Activated CD8-positive, alpha-beta T cell treated with anti-CD3 and anti-CD28 coated beads, Interleukin-2, amount 10 ng/mL, durations not matched to agents 7 days and 5 days (primary cell): ENCODE results near the gene CD37. TPM values are rescaled to one million over a fixed set of nuclear protein-coding genes. Genes with fewer than 3 reads are reported as not detected.
A peak's percentile ranks its signal among the peaks of the same experiment; 100 is the strongest.
"Not testable (repeated sequence)": the region's sequence is repeated elsewhere in the genome, so short reads cannot be mapped to it uniquely, and the experiment has no call there.

ENCODE experiments used
- ATAC-seq: fragments of 150-1000 bp; cut with Tn5 transposase; one replicate; pipeline ENCODE4 v1.10.0; 2021; ENCODE audit warnings: moderate library complexity
- CTCF ChIA-PET: fragments of 350-600 bp; sonication (Branson Sonifier 250); formaldehyde crosslinking; loops from one replicate; lab custom pipeline; 2021; ENCODE audit warnings: antibody characterized with exemption; lab: Charles Lee
- POLR2A ChIA-PET: fragments of 350-600 bp; sonication (Branson Sonifier 250); formaldehyde crosslinking; loops from one replicate; lab custom pipeline; 2021; ENCODE audit warnings: antibody characterized with exemption; lab: Charles Lee
- DNase-seq: peaks from one replicate; pipeline ENCODE4 v3.0.0-alpha.2; 2020
- H3K27ac Mint-ChIP-seq: one replicate; pipeline ENCODE4 v1.8.0; 2021; ENCODE audit warnings: mild to moderate bottlenecking, mixed read lengths
- H3K27me3 Mint-ChIP-seq: one replicate; pipeline ENCODE4 v1.8.0; 2021; ENCODE audit warnings: low read depth, mixed read lengths
- H3K36me3 Mint-ChIP-seq: one replicate; pipeline ENCODE4 v1.8.0; 2021; ENCODE audit warnings: low read depth, mixed read lengths
- H3K4me1 Mint-ChIP-seq: one replicate; pipeline ENCODE4 v1.8.0; 2021; ENCODE audit warnings: low read depth, mixed read lengths
- H3K4me3 Mint-ChIP-seq: one replicate; pipeline ENCODE4 v1.8.0; 2021; ENCODE audit warnings: mild to moderate bottlenecking, mixed read lengths
- H3K9me3 Mint-ChIP-seq: one replicate; pipeline ENCODE4 v1.8.0; 2022; ENCODE audit warnings: mixed read lengths; ENCODE audit not compliant: insufficient read depth
- total RNA-seq, 2 experiments: library from RNA; stranded (reverse); gene quantifications; one replicate each; pipeline ENCODE4 v1.2.3, GENCODE V29; 2021

CD37 gene
- total RNA-seq, 2 experiments from 2014 or later: 162 to 176 TPM

DNA sequence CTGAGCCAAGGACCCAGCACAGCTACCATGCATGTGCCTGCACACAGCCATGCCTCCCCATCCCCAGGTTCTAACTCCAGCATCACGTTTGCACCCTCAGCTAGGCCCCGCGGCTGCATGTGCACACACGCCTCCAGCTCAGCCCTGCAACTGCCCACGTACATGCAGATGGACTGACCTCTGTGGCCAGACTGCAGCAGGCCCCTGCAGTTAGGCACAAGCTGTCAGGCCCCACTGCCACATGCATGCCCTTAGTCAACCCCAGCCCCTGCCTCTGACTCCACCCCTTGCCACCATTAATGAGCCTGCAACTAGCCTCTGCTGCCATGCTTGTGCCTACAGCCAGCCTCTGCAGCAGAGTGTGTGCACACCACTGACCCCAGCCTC lies 33.3 kb upstream of the CD37 start:
- POLR2A ChIA-PET: interaction anchor here (0.5 kb wide), 1 partner anchor 341 kb away, joined by 3 read pairs; no protein-coding TSS in a partner anchor
- Mint-ChIP-seq H3K27me3 (no peaks in the 10 kb centered on the region), H3K9me3 (no peaks in the 10 kb centered on the region), H3K4me1 (peaks cover 1% of the 10 kb centered on the region), H3K27ac (no peak overlapping the region), H3K36me3 (no peaks in the 10 kb centered on the region), H3K4me3 (no peak overlapping the region)
- CTCF ChIA-PET: interaction anchor here (0.5 to 3.0 kb wide), 19 partner anchors 11 to 465 kb away, joined by 3 to 19 read pairs (median 5); partner anchors contain the start of genes AP2A1 and CD37
- no peak for DNase-seq
- no peak for ATAC-seq

- H3K4me1 Mint-ChIP-seq, H3K27ac Mint-ChIP-seq, H3K27me3 Mint-ChIP-seq, ATAC-seq, H3K36me3 Mint-ChIP-seq, H3K9me3 Mint-ChIP-seq, H3K4me3 Mint-ChIP-seq, POLR2A ChIA-PET: not testable (repeated sequence)
- CTCF ChIA-PET: interaction anchor here (0.7 kb wide), 1 partner anchor 133 kb away, joined by 3 read pairs; no protein-coding TSS in a partner anchor
- DNase-seq: peak; percentile 8
Measured at GRCh38 chr19:49306734-49307133, 28.5 kb upstream of the CD37 start.

DNA sequence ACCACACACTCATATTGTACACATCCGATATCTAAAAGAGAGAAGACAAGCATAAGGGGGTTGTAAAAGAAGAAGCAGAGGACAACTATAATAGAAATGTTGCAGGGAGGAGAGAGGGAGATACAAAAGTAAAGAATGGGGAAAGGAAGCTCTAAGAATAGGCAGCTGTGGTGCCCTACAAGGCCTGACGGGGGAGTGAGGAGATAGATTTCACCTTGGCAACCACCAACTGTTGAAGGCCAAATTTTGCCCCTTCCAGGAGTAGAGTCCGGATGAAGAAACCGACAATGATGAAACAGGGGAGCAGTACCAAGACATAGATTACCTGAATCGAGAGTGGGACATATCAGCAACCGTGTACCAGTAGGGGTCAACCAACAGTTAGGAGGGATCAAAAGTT lies 26.1 kb upstream of the CD37 start:
- no peak for DNase-seq
- ChIA-PET CTCF (no interaction called here), POLR2A (no interaction called here)
- Mint-ChIP-seq H3K4me3 (no peak overlapping the region), H3K9me3 (no peaks in the 10 kb centered on the region), H3K27ac (peak overlapping the region; percentile 5), H3K36me3 (peaks cover 9% of the 10 kb centered on the region), H3K4me1 (no peaks in the 10 kb centered on the region), H3K27me3 (no peaks in the 10 kb centered on the region)
- no peak for ATAC-seq

GRCh38 chr19:49315111-49315510 lies 20.1 kb upstream of the CD37 start:
- ChIA-PET POLR2A (no interaction called here), CTCF (interaction anchor here (1.7 kb wide), 1 partner anchor 11 kb away, joined by 3 read pairs; no protein-coding TSS in a partner anchor)
- DNase-seq: no peak
- peaks cover 9% of the 10 kb centered on the region for H3K9me3 Mint-ChIP-seq
- no peaks in the 10 kb centered on the region for H3K27me3 Mint-ChIP-seq
- H3K4me1 Mint-ChIP-seq: peaks cover 6% of the 10 kb centered on the region
- no peak overlapping the region for H3K4me3 Mint-ChIP-seq
- ATAC-seq: no peak
- no peak overlapping the region for H3K27ac Mint-ChIP-seq
- H3K36me3 Mint-ChIP-seq: peaks cover 29% of the 10 kb centered on the region

DNA sequence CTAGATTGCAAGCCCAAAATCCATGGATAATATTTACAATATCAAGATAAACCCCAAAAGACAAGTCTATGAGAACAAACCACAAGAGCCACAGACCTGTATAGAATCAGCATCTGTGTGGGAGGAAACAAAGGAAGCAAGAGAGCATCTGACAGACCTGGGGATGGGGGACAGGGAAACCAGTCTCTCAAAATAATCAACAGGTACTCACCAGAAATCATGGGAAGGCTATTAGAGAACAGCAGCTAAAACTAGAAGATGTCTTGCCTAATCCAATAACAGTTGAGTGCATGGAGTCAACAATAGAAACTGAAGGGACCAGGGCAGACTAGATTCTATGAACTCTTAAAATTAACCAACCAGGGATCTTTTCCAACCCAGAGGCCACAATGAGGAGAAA lies 18.9 kb upstream of the CD37 start:
- peaks cover 29% of the 10 kb centered on the region for H3K36me3 Mint-ChIP-seq
- ChIA-PET POLR2A (interaction anchor here (0.7 kb wide), 1 partner anchor 216 kb away, joined by 3 read pairs; no protein-coding TSS in a partner anchor), CTCF (interaction anchor here (1.7 kb wide), 1 partner anchor 10 kb away, joined by 3 read pairs; no protein-coding TSS in a partner anchor)
- H3K27ac Mint-ChIP-seq: no peak overlapping the region
- no peaks in the 10 kb centered on the region for H3K27me3 Mint-ChIP-seq
- peaks cover 9% of the 10 kb centered on the region for H3K9me3 Mint-ChIP-seq
- ATAC-seq (no peak), DNase-seq (no peak)
- peaks cover 6% of the 10 kb centered on the region for H3K4me1 Mint-ChIP-seq
- H3K4me3 Mint-ChIP-seq: no peak overlapping the region

- no peak for ATAC-seq
- peaks cover 9% of the 10 kb centered on the region for H3K9me3 Mint-ChIP-seq
- POLR2A ChIA-PET: interaction anchor here (1.5 kb wide), 1 partner anchor 17 kb away, joined by 3 read pairs; the partner anchor contains the start of gene CD37
- no peak for DNase-seq
- no peak overlapping the region for H3K27ac Mint-ChIP-seq
- H3K27me3 Mint-ChIP-seq: no peaks in the 10 kb centered on the region
- no peak overlapping the region for H3K4me3 Mint-ChIP-seq
- H3K36me3 Mint-ChIP-seq: peaks cover 34% of the 10 kb centered on the region
- H3K4me1 Mint-ChIP-seq: peaks cover 6% of the 10 kb centered on the region
- CTCF ChIA-PET: interaction anchor here (0.7 to 1.9 kb wide), 4 partner anchors 10 to 119 kb away, joined by 3 to 7 read pairs (median 4); no protein-coding TSS in a partner anchor
Measured at GRCh38 chr19:49318296-49318695, 16.9 kb upstream of the CD37 start.

DNA sequence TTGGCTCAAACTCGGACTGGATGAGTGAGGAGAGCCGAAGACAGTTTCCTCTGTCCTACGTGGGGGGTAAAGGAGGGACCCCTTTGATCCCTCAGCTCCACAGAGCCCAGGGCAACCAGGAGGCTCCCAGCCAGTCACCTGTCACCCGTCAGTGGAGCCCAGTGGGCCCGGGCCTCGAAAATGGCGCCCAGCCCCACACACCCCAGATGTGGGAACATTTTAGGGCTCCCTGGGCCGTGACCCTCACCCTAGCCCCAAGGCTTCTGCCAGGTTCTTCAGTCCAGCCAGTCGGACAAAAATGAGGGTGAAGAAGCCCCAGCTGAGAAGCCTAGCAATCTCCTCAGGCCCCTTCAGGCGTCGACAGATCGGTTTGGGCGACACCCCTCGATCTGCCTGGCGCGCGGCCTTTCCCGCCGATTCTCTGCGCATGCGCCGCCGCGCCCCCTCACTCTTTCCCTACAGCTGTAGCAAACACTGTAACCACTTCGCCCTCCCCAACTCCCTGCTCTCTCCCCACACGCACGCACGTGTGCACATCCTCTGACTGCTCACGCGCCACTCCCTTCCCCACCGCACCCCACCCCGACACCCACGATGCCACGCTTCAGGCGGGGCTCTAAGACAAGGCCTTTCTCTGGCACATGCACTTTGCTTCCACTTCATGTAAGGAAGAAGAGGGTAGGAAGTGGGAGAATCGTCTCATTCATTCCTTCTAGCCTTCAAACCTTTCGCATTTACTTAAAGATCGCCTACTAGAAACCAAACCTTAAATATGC lies 10.2 kb upstream of the CD37 start, which contains the start of gene SLC6A16:
SLC6A16 (minus strand) TSS at position 391 of the 776 bp plus-strand sequence. CDS start 13,844 bp downstream, outside the sequence.
- ChIA-PET CTCF (interaction anchor here (0.6 to 1.3 kb wide), 3 partner anchors 57 to 100 kb away, joined by 3 to 4 read pairs (median 3); no protein-coding TSS in a partner anchor), POLR2A (interaction anchor here (1.2 kb wide), 1 partner anchor 10 kb away, joined by 3 read pairs; the partner anchor contains the start of gene CD37)
- no peak within 1 kb of the TSS for H3K27ac Mint-ChIP-seq
- no peak within 1 kb of the TSS for H3K4me3 Mint-ChIP-seq
- H3K4me1 Mint-ChIP-seq: peaks cover 26% of the 10 kb centered on the region
- ATAC-seq (no peak), DNase-seq (no peak)
- H3K9me3 Mint-ChIP-seq: no peaks in the 10 kb centered on the region
- H3K27me3 Mint-ChIP-seq: no peaks in the 10 kb centered on the region
- peaks cover 40% of the 10 kb centered on the region for H3K36me3 Mint-ChIP-seq

- peaks cover 31% of the 10 kb centered on the region for H3K4me1 Mint-ChIP-seq
- ATAC-seq, POLR2A ChIA-PET, H3K4me3 Mint-ChIP-seq, H3K9me3 Mint-ChIP-seq, DNase-seq, H3K27me3 Mint-ChIP-seq, H3K27ac Mint-ChIP-seq: not testable (repeated sequence)
- CTCF ChIA-PET: interaction anchor here (0.7 to 2.9 kb wide), 5 partner anchors 10 to 100 kb away, joined by 3 to 19 read pairs (median 4); no protein-coding TSS in a partner anchor
- peaks cover 42% of the 10 kb centered on the region for H3K36me3 Mint-ChIP-seq
Measured at GRCh38 chr19:49325756-49326155, 9.4 kb upstream of the CD37 start.

DNA sequence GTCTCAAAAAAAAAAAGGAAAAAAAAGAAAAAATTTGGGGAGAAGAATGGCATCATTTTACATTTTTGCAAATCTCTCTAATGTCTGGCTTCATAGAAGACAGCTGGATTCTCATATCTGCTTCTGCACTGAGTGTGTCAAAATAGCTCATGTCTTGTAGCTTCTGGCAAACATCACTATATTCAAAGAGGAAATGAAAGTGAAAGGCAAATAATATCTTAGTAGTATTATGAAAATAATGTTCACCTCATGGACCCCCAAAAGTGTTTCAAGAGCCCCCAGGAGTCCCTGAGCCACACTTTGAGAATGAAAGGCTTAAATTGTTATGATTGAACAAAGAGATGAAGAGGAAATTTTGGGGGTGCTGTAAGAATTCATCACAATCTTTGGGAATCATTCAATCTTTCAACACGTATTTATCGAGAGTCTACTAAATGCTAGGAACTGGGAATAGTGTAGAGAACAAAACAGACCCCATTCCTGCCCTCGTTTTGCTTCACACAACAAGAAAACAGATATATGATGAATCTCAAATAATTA lies 9.0 kb upstream of the CD37 start:
- POLR2A ChIA-PET: no interaction called here
- Mint-ChIP-seq H3K27me3 (no peaks in the 10 kb centered on the region), H3K36me3 (peaks cover 41% of the 10 kb centered on the region), H3K4me1 (peaks cover 35% of the 10 kb centered on the region), H3K4me3 (no peak overlapping the region), H3K9me3 (no peaks in the 10 kb centered on the region), H3K27ac (no peak overlapping the region)
- CTCF ChIA-PET: interaction anchor here (0.7 to 2.9 kb wide), 5 partner anchors 11 to 101 kb away, joined by 3 to 19 read pairs (median 4); no protein-coding TSS in a partner anchor
- DNase-seq (no peak), ATAC-seq (no peak)

- DNase-seq (peak; percentile 64), ATAC-seq (peak; percentile 37)
- ChIA-PET CTCF (interaction anchor here (0.6 to 2.9 kb wide), 14 partner anchors 10 to 334 kb away, joined by 3 to 19 read pairs (median 3); partner anchors contain the start of gene RUVBL2), POLR2A (interaction anchor here (0.7 kb wide), 1 partner anchor 125 kb away, joined by 3 read pairs; the partner anchor contains the start of gene ALDH16A1)
- H3K36me3 Mint-ChIP-seq: peaks cover 45% of the 10 kb centered on the region
- H3K27me3 Mint-ChIP-seq: no peaks in the 10 kb centered on the region
- H3K4me1 Mint-ChIP-seq: peaks cover 52% of the 10 kb centered on the region
- no peaks in the 10 kb centered on the region for H3K9me3 Mint-ChIP-seq
- H3K27ac Mint-ChIP-seq: no peak overlapping the region
- no peak overlapping the region for H3K4me3 Mint-ChIP-seq
Measured at GRCh38 chr19:49327878-49328544, 7.2 kb upstream of the CD37 start.

DNA sequence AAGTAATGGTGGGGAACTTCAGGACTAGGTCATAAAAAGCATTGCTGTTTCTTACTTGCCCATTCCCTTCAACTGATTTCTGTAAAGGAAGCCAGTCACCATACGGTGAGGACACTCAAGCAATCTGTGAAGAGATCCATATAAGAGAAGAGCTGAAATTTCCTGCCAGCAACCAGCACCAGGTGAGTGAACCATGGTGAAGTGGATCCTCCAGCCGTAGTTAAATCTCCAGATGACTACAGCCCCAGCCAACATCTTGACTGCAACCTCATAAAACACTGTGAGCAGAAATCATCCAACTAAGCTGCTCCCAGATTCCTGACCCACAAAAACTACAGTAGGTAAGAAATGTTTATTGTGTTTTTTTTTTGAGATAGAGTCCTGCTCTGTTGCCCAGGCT lies 6.5 kb upstream of the CD37 start:
- Mint-ChIP-seq H3K4me1 (peaks cover 60% of the 10 kb centered on the region), H3K9me3 (no peaks in the 10 kb centered on the region), H3K4me3 (no peak overlapping the region), H3K27me3 (no peaks in the 10 kb centered on the region), H3K36me3 (peaks cover 49% of the 10 kb centered on the region), H3K27ac (no peak overlapping the region)
- ChIA-PET POLR2A (no interaction called here), CTCF (interaction anchor here (1.7 kb wide), 1 partner anchor 147 kb away, joined by 5 read pairs; no protein-coding TSS in a partner anchor)
- DNase-seq: no peak
- ATAC-seq: no peak
